Stimulated activated naive CD8-positive, alpha-beta T cell treated with anti-CD3 and anti-CD28 coated beads, Interleukin-15, Interleukin-2, amounts not matched to agents 100 ng/mL and 50 ng/mL, for 24 hours (primary cell): ENCODE results near the gene HAUS7.

ENCODE experiments used
- H3K27ac Mint-ChIP-seq: one replicate; pipeline ENCODE4 v1.8.0; 2021; ENCODE audit warnings: mild to moderate bottlenecking, mixed read lengths
- H3K27me3 Mint-ChIP-seq: one replicate; pipeline ENCODE4 v1.8.0; 2021; ENCODE audit warnings: mixed read lengths
- H3K36me3 Mint-ChIP-seq: one replicate; pipeline ENCODE4 v1.8.0; 2021; ENCODE audit warnings: low read depth, mixed read lengths
- H3K4me1 Mint-ChIP-seq: one replicate; pipeline ENCODE4 v1.8.0; 2021; ENCODE audit warnings: low read depth, mixed read lengths
- H3K4me3 Mint-ChIP-seq: one replicate; pipeline ENCODE4 v1.8.0; 2021; ENCODE audit warnings: mild to moderate bottlenecking, mixed read lengths
- H3K9me3 Mint-ChIP-seq: one replicate; pipeline ENCODE4 v1.8.0; 2021; ENCODE audit warnings: mixed read lengths

The HAUS7 gene

GRCh38 chrX:153430796-153431195, 39.6 kb downstream of the HAUS7 start:
- no peak overlapping the region for H3K27ac Mint-ChIP-seq
- H3K36me3 Mint-ChIP-seq, result no peaks in the 10 kb centered on the region
- no peaks in the 10 kb centered on the region for H3K9me3 Mint-ChIP-seq
- no peak overlapping the region for H3K4me3 Mint-ChIP-seq
- H3K27me3 Mint-ChIP-seq, result no peaks in the 10 kb centered on the region
- no peaks in the 10 kb centered on the region for H3K4me1 Mint-ChIP-seq

GRCh38 chrX:153426204-153426603, 44.2 kb downstream of the HAUS7 start:
- H3K4me3 Mint-ChIP-seq, result no peak overlapping the region
- no peaks in the 10 kb centered on the region for H3K4me1 Mint-ChIP-seq
- H3K36me3 Mint-ChIP-seq, result no peaks in the 10 kb centered on the region
- no peaks in the 10 kb centered on the region for H3K27me3 Mint-ChIP-seq
- no peak overlapping the region for H3K27ac Mint-ChIP-seq
- no peaks in the 10 kb centered on the region for H3K9me3 Mint-ChIP-seq

GRCh38 chrX:153423652-153424051, 46.7 kb downstream of the HAUS7 start:
- Mint-ChIP-seq H3K4me3 (no peak overlapping the region), H3K9me3 (no peaks in the 10 kb centered on the region), H3K36me3 (no peaks in the 10 kb centered on the region), H3K27me3 (no peaks in the 10 kb centered on the region), H3K4me1 (no peaks in the 10 kb centered on the region), H3K27ac (no peak overlapping the region)

GRCh38 chrX:153421856-153422255, 48.5 kb downstream of the HAUS7 start:
- Mint-ChIP-seq H3K4me1 (no peaks in the 10 kb centered on the region), H3K27ac (no peak overlapping the region), H3K9me3 (no peaks in the 10 kb centered on the region), H3K36me3 (no peaks in the 10 kb centered on the region), H3K4me3 (no peak overlapping the region), H3K27me3 (no peaks in the 10 kb centered on the region)

GRCh38 chrX:153420851-153421599, 49.4 kb downstream of the HAUS7 start:
- no peak overlapping the region for H3K4me3 Mint-ChIP-seq

GRCh38 chrX:153417637-153418036, 52.7 kb downstream of the HAUS7 start:
- Mint-ChIP-seq H3K36me3 (no peaks in the 10 kb centered on the region), H3K27me3 (no peaks in the 10 kb centered on the region), H3K4me1 (no peaks in the 10 kb centered on the region), H3K4me3 (no peak overlapping the region), H3K9me3 (no peaks in the 10 kb centered on the region), H3K27ac (no peak overlapping the region)

More at GRCh38 chrX:153420851-153421599, 49.4 kb downstream of the HAUS7 start:
- Mint-ChIP-seq H3K27me3 (no peaks in the 10 kb centered on the region), H3K27ac (no peak overlapping the region), H3K36me3 (no peaks in the 10 kb centered on the region), H3K9me3 (no peaks in the 10 kb centered on the region), H3K4me1 (no peaks in the 10 kb centered on the region)

- no peaks in the 10 kb centered on the region for H3K9me3 Mint-ChIP-seq
- no peak overlapping the region for H3K27ac Mint-ChIP-seq
- no peaks in the 10 kb centered on the region for H3K36me3 Mint-ChIP-seq
- peaks cover 6% of the 10 kb centered on the region for H3K4me1 Mint-ChIP-seq
- no peak overlapping the region for H3K4me3 Mint-ChIP-seq
- H3K27me3 Mint-ChIP-seq, result no peaks in the 10 kb centered on the region
Measured at GRCh38 chrX:153416781-153417450, 53.5 kb downstream of the HAUS7 start.

- Mint-ChIP-seq H3K27me3 (no peaks in the 10 kb centered on the region), H3K36me3 (no peaks in the 10 kb centered on the region), H3K4me3 (no peak overlapping the region), H3K27ac (no peak overlapping the region), H3K4me1 (peaks cover 8% of the 10 kb centered on the region), H3K9me3 (no peaks in the 10 kb centered on the region)
Measured at GRCh38 chrX:153414856-153415510, 55.4 kb downstream of the HAUS7 start.

- peaks cover 8% of the 10 kb centered on the region for H3K4me1 Mint-ChIP-seq
- no peaks in the 10 kb centered on the region for H3K27me3 Mint-ChIP-seq
- no peaks in the 10 kb centered on the region for H3K36me3 Mint-ChIP-seq
- peak overlapping the region; percentile 26 for H3K4me3 Mint-ChIP-seq
- H3K9me3 Mint-ChIP-seq, result no peaks in the 10 kb centered on the region
- no peak overlapping the region for H3K27ac Mint-ChIP-seq
Measured at GRCh38 chrX:153413731-153414130, 56.6 kb downstream of the HAUS7 start.

- H3K9me3 Mint-ChIP-seq, result no peaks in the 10 kb centered on the region
- no peaks in the 10 kb centered on the region for H3K27me3 Mint-ChIP-seq
- H3K36me3 Mint-ChIP-seq, result no peaks in the 10 kb centered on the region
- no peak overlapping the region for H3K27ac Mint-ChIP-seq
- peaks cover 8% of the 10 kb centered on the region for H3K4me1 Mint-ChIP-seq
- H3K4me3 Mint-ChIP-seq, result no peak overlapping the region
Measured at GRCh38 chrX:153412746-153413720, 57.3 kb downstream of the HAUS7 start.

- Mint-ChIP-seq H3K36me3 (no peaks in the 10 kb centered on the region), H3K9me3 (no peaks in the 10 kb centered on the region), H3K27ac (no peak overlapping the region), H3K4me1 (peaks cover 8% of the 10 kb centered on the region), H3K27me3 (no peaks in the 10 kb centered on the region), H3K4me3 (peak overlapping the region; percentile 80)
Measured at GRCh38 chrX:153411988-153412574, 58.3 kb downstream of the HAUS7 start.

- Mint-ChIP-seq H3K4me1 (peaks cover 8% of the 10 kb centered on the region), H3K4me3 (peak within 1 kb of the TSS; percentile 80), H3K27ac (no peak within 1 kb of the TSS), H3K27me3 (no peaks in the 10 kb centered on the region), H3K9me3 (no peaks in the 10 kb centered on the region), H3K36me3 (no peaks in the 10 kb centered on the region)
Measured at GRCh38 chrX:153411255-153411987, 59.0 kb downstream of the HAUS7 start, which contains the start of gene ZFP92. Gene ZFP92 (plus strand): TSS chrX:153411472. CDS start chrX:153418323, 6,851 bp downstream.

- H3K36me3 Mint-ChIP-seq, result no peaks in the 10 kb centered on the region
- no peaks in the 10 kb centered on the region for H3K27me3 Mint-ChIP-seq
- peak overlapping the region; percentile 72 for H3K4me3 Mint-ChIP-seq
- no peaks in the 10 kb centered on the region for H3K9me3 Mint-ChIP-seq
- peaks cover 8% of the 10 kb centered on the region for H3K4me1 Mint-ChIP-seq
- no peak overlapping the region for H3K27ac Mint-ChIP-seq
Measured at GRCh38 chrX:153410888-153411254, 59.5 kb downstream of the HAUS7 start.
